ENCODE measurements around the gene PHF24. TPM values are rescaled to one million over a fixed set of nuclear protein-coding genes. Genes with fewer than 3 reads are reported as not detected.

Gene PHF24
- total and polyA plus RNA-seq, 2 of the 4 experiments (the other 2 are of a cell fraction) = 0.02 TPM; not detected in 1

- peak overlapping the region; percentile 59 for H4K91ac ChIP-seq (ENCODE audit: insufficient read depth, low read depth, low read length)
- H2AK5ac ChIP-seq (ENCODE audit: low read depth, low read length) = peak overlapping the region; percentile 71; the same call in 1 of the 2 replicates
- no peaks in the 10 kb centered on the region for H3K9me3 ChIP-seq (ENCODE audit: control insufficient read depth, insufficient read depth, low read length)
- peak overlapping the region; percentile 20 for H3K18ac ChIP-seq (ENCODE audit: low read depth, low read length)
- intact Hi-C loops (cut with micrococcal nuclease) = loop anchor here (2.0 to 5.0 kb wide), 2 partner anchors 84 to 489 kb away; partner anchors contain the start of gene VCP
- H3K4me1 ChIP-seq (ENCODE audit: control insufficient read depth, insufficient read depth, low read length) = peaks cover 26% of the 10 kb centered on the region
- TF ChIP-seq, protein P1, sequence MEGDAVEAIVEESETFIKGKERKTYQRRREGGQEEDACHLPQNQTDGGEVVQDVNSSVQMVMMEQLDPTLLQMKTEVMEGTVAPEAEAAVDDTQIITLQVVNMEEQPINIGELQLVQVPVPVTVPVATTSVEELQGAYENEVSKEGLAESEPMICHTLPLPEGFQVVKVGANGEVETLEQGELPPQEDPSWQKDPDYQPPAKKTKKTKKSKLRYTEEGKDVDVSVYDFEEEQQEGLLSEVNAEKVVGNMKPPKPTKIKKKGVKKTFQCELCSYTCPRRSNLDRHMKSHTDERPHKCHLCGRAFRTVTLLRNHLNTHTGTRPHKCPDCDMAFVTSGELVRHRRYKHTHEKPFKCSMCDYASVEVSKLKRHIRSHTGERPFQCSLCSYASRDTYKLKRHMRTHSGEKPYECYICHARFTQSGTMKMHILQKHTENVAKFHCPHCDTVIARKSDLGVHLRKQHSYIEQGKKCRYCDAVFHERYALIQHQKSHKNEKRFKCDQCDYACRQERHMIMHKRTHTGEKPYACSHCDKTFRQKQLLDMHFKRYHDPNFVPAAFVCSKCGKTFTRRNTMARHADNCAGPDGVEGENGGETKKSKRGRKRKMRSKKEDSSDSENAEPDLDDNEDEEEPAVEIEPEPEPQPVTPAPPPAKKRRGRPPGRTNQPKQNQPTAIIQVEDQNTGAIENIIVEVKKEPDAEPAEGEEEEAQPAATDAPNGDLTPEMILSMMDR (conservative IDR thresholded peaks at IDR 0.05; ENCODE audit: low read depth, low read length) = no peak
- TF ChIP-seq BHLHE40 (IDR thresholded peaks at IDR 0.05; ENCODE audit: low read depth, low read length) (no peak), MAZ (IDR thresholded peaks at IDR 0.05; ENCODE audit: borderline replicate concordance, low read depth, low read length) (no peak)
- peak overlapping the region; percentile 40 for H3K4me3 ChIP-seq (ENCODE audit: insufficient read depth, low read depth, low read length)
- H3K4ac ChIP-seq (ENCODE audit: low read depth, low read length) = peak overlapping the region; percentile 87
- dilution Hi-C loops (cut with HindIII; ENCODE audit: low sequenced_read_pairs, unreplicated experiment) = no loop called here
- H3K23ac ChIP-seq (ENCODE audit: low read depth, low read length) = peak overlapping the region; percentile 36
- H2BK5ac ChIP-seq (ENCODE audit: low read depth, low read length, poor library complexity, severe bottlenecking) = peak overlapping the region; percentile 33
- H4K8ac ChIP-seq (ENCODE audit: low read depth in 2 of 2, low read length in 2 of 2) = peak overlapping the region; percentile 36 to 93
- peak overlapping the region; percentile 96 for H2AFZ ChIP-seq (replicated peaks; ENCODE audit: low read length, poor library complexity)
- peak overlapping the region; percentile 62 for H3K4me2 ChIP-seq (ENCODE audit: low read depth, low read length)
- peaks cover 7 to 36% of the 10 kb centered on the region in 2 experiments; a peak in 3 of 4 replicates for H3K79me1 ChIP-seq (ENCODE audit: low read depth in 1 of 2, low read length in 2 of 2)
- no peaks in the 10 kb centered on the region for H3K36me3 ChIP-seq (ENCODE audit: control insufficient read depth, insufficient read depth, low read length)
- ATAC-seq (ENCODE audit: low read depth) (no peak), DNase-seq (no peak)
- ChIA-PET CTCF (interaction anchor here (0.7 kb wide), 1 partner anchor 112 kb away, joined by 3 read pairs; no protein-coding TSS in a partner anchor), POLR2A (ENCODE audit: unreplicated experiment) (interaction anchor here (0.6 kb wide), 1 partner anchor 10 kb away, joined by 16 read pairs; no protein-coding TSS in a partner anchor)
- H3K9ac ChIP-seq (ENCODE audit: low read depth, low read length) = peak overlapping the region; percentile 19
- H3K14ac ChIP-seq (replicated peaks; ENCODE audit: low read depth, low read length) = peak overlapping the region; percentile 83
- H4K20me1 ChIP-seq (ENCODE audit: insufficient read depth, low read length) = no peaks in the 10 kb centered on the region
- peak overlapping the region; percentile 10 for H3K27ac ChIP-seq (ENCODE audit: insufficient read depth, low read length)
- H2BK120ac ChIP-seq (ENCODE audit: low read depth, low read length) = peak overlapping the region; percentile 31
- in situ Hi-C loops (cut with MboI; ENCODE audit: low sequenced_read_pairs) = loop anchor here (5.0 kb wide), 1 partner anchor 81 kb away; no protein-coding TSS in a partner anchor
- peak overlapping the region; percentile 9; the same call in 1 of the 3 replicates for H2BK15ac ChIP-seq (ENCODE audit: low read depth, low read length)
- 0 out of 2 replicates have a peak overlapping the region, but pooled peaks have one; percentile 11 for H2BK20ac ChIP-seq (ENCODE audit: low read depth, low read length)
- H2AK9ac ChIP-seq (replicated peaks; ENCODE audit: low read depth, low read length, poor library complexity) = no peak overlapping the region
- no peak overlapping the region; the same call in 1 of the 2 replicates for H3K56ac ChIP-seq (ENCODE audit: extremely low read depth, insufficient read depth, low read length)
- H3K27me3 ChIP-seq (ENCODE audit: control insufficient read depth, insufficient read depth, low read length) = peaks cover 4% of the 10 kb centered on the region; the same call in 1 of the 2 replicates
- 28% methylated on average over 11 of the region's 25 CpGs; no CpG with 5 or more reads in 1 of the 2 experiments for WGBS, 2 experiments (ENCODE audit: extremely low coverage in 2 of 2, insufficient read length in 1 of 2)
- BruUV-seq (replicated peaks) = no TSS peak
- peak overlapping the region; percentile 55 for H4K5ac ChIP-seq (ENCODE audit: low read depth, low read length)
- peaks cover 31% of the 10 kb centered on the region for H3K9me1 ChIP-seq (ENCODE audit: insufficient read depth, low read length)
These were observed 30.3 kb downstream of the PHF24 start for GRCh38 chr9:34988218-34989002.
